Thyroid gland (tissue), 4 donors: ENCODE results near the gene PARD3. TPM values are rescaled to one million over a fixed set of nuclear protein-coding genes. Genes with fewer than 3 reads are reported as not detected.

ENCODE experiments used
- DNase-seq, 2 donors: peaks; one replicate each; pipeline ENCODE4 v3.0.0-alpha.2; 2019
- H3K27ac ChIP-seq, 3 donors: fragments of 200-600 bp; sonication (generic); 1 replicate in 2 of 3; 2 replicates in 1 of 3; pipeline ENCODE4 v1.5.1; 2016 to 2019; ENCODE audit warnings: mild to moderate bottlenecking in 1 of 3, moderate library complexity in 1 of 3
- H3K27me3 ChIP-seq: fragments of 200-600 bp; sonication (generic); one replicate; pipeline ENCODE4 v1.5.1; 2019
- H3K36me3 ChIP-seq, 2 donors: fragments of 200-600 bp; sonication (generic); one replicate each; pipeline ENCODE4 v1.5.1; 2016 to 2019
- H3K4me1 ChIP-seq, 2 donors: fragments of 200-600 bp; sonication (generic); one replicate each; pipeline ENCODE4 v1.5.1; 2017 to 2019
- H3K4me3 ChIP-seq, 3 donors: fragments of 200-600 bp; sonication (generic); replicated peaks in 1 of 3; 1 replicate in 2 of 3; 2 replicates in 1 of 3; pipeline ENCODE4 v1.5.1; 2016; ENCODE audit warnings: mild to moderate bottlenecking in 1 of 3
- H3K9me3 ChIP-seq: fragments of 200-600 bp; sonication (generic); one replicate; pipeline ENCODE4 v1.5.1; 2017
- POLR2A ChIP-seq, 2 donors: fragments of 450-650 bp; IDR thresholded peaks; one replicate each; pipeline ENCODE4 v1.6.1; 2017; ENCODE audit warnings: antibody characterized with exemption in 2 of 2, mild to moderate bottlenecking in 2 of 2, moderate library complexity in 1 of 2
- WGBS, 2 donors: methylation state at CpG; one replicate each; pipeline ENCODE4 v1.1.5; 2017; 5-methylcytosine and 5-hydroxymethylcytosine counted together
- intact Hi-C: fragments of 100-400 bp; cut with DNase I; formaldehyde crosslinking; loops from one replicate; pipeline ENCODE4 v1.15.1; 2023
- total RNA-seq, 4 donors: library from RNA; depleted of rRNA; stranded (reverse); fragments of >200 nt; gene quantifications; one replicate each; pipeline ENCODE4 v1.2.3, GENCODE V29; 2016
- TF ChIP-seq, protein P1 (sequence below), 6 experiments: fragments of 200-600 bp in 3 of 6; fragments of 450-650 bp in 3 of 6; sonication (generic) in 3 of 6; IDR thresholded peaks; one replicate each; pipeline ENCODE4 v1.5.1; 2016 to 2019; ENCODE audit warnings: antibody characterized with exemption in 6 of 6, mild to moderate bottlenecking in 2 of 6, inconsistent platforms in 1 of 6, moderate library complexity in 1 of 6

The PARD3 gene
- total RNA-seq, 4 donors from 2014 or later, result 48.6 to 88.4 (median 57.7) TPM

DNA sequence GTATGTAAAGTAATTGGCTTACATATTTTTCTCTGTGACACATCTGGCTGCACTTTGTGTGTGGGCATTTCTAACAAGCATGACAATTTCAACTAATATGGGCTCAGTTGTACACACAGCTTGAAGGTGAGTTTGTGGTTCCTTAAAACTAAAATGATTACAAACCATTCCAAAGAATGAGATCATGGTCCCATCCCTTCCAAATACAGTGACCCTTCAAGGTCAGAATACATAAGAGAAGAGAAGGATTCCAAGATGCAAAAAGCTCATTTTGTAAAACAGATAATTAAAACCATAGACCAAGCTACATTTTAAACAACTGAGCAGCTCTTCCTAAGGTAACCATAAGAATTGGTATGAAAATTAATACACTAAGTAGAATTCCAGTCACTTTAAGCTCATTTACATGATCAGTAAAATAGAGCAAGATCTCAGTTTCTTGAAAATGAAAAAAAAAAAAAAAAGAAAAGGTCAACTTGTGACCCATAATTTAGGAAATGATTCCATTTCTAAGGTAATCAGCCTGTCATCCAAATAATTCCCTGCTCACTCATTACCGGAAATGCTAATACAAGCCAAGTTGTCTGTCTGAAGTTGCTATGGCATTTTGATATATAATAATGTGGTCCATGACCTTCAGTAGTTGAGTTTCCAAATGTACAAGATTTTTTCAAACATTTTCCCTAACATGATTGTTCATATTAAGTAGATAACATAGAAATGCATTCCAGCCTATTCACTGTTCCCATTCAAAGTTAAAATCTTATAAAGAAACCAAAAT, 688.5 kb downstream of the PARD3 start:
- Histone ChIP-seq H3K9me3 (no peaks in the 10 kb centered on the region), H3K4me1 (peaks cover 9 to 16% of the 10 kb centered on the region in 2 donors), H3K36me3 (no peaks in the 10 kb centered on the region), H3K27ac (no peak overlapping the region), H3K4me3 (no peak overlapping the region), H3K27me3 (no peaks in the 10 kb centered on the region)
- no peak for DNase-seq
- intact Hi-C loops, result no loop called here
- TF ChIP-seq POLR2A (IDR thresholded peaks at IDR 0.05), result no peak
- TF ChIP-seq, protein P1, sequence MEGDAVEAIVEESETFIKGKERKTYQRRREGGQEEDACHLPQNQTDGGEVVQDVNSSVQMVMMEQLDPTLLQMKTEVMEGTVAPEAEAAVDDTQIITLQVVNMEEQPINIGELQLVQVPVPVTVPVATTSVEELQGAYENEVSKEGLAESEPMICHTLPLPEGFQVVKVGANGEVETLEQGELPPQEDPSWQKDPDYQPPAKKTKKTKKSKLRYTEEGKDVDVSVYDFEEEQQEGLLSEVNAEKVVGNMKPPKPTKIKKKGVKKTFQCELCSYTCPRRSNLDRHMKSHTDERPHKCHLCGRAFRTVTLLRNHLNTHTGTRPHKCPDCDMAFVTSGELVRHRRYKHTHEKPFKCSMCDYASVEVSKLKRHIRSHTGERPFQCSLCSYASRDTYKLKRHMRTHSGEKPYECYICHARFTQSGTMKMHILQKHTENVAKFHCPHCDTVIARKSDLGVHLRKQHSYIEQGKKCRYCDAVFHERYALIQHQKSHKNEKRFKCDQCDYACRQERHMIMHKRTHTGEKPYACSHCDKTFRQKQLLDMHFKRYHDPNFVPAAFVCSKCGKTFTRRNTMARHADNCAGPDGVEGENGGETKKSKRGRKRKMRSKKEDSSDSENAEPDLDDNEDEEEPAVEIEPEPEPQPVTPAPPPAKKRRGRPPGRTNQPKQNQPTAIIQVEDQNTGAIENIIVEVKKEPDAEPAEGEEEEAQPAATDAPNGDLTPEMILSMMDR (IDR thresholded peaks at IDR 0.05), result no peak
- 83 to 88% methylated on average over 1 of the region's 1 CpG for WGBS, 2 donors

DNA sequence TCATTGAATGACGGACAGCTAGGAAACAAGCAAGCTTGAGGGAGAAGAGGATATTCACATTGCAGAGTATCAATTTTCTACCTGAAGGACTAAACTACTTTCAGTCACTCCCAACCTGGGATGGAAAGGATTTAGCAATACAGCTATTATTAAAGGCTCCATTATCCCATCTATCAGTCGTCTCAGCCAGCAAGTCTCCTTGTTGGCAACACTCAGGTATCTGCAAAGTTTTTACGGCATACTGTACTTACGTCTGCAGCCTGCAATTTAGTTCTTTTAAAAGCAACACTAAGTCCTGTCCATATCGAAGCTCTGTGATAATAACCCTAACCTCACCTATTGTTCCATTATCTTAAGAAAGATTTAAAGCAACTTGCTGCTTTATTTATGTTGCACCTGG, 689.4 kb downstream of the PARD3 start:
- 65 to 68% methylated on average over 5 of the region's 5 CpGs for WGBS, 2 donors
- Histone ChIP-seq H3K9me3 (no peaks in the 10 kb centered on the region), H3K27me3 (no peaks in the 10 kb centered on the region), H3K4me1 (peaks cover 15 to 20% of the 10 kb centered on the region in 2 donors), H3K4me3 (no peak overlapping the region), H3K36me3 (no peaks in the 10 kb centered on the region), H3K27ac (no peak overlapping the region)
- TF ChIP-seq, protein P1 (IDR thresholded peaks at IDR 0.05), result no peak
- no peak for TF ChIP-seq POLR2A (IDR thresholded peaks at IDR 0.05)
- intact Hi-C loops, result no loop called here
- DNase-seq, result no peak

DNA sequence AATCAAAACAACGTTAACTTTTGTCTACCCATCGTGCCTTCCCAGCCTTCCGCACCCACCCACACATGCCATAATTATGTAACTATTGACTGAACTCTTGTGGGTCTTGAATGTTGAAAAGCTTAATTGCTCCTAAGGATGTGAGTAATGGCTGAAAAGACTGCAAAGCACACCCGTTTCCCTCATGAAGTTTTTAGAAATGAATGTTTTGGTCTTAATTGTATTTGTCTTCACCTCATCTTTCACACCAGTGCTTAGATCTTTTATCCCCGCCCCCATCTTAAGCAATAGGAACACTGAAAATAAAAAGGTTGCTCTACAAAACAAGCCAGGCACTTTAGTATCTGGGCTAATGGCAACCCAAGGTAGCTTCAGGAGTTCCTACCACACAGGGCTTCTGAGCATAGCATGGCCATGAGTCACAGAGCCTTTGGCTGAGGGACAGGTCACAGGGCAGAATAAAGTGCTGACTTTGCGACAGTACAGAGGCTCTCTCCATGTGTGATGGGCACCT, 690.5 kb downstream of the PARD3 start:
- intact Hi-C loops, result no loop called here
- no peaks in the 10 kb centered on the region for H3K9me3 ChIP-seq
- 81 to 84% methylated on average over 6 of the region's 6 CpGs for WGBS, 2 donors
- no peak overlapping the region for H3K27ac ChIP-seq
- H3K27me3 ChIP-seq, result no peaks in the 10 kb centered on the region
- H3K36me3 ChIP-seq, result no peaks in the 10 kb centered on the region
- H3K4me3 ChIP-seq, result no peak overlapping the region
- TF ChIP-seq, protein P1 (IDR thresholded peaks at IDR 0.05), result no peak
- TF ChIP-seq POLR2A (IDR thresholded peaks at IDR 0.05), result no peak
- peaks cover 15 to 20% of the 10 kb centered on the region in 2 donors for H3K4me1 ChIP-seq
- DNase-seq, result peak; percentile 56 to 70

DNA sequence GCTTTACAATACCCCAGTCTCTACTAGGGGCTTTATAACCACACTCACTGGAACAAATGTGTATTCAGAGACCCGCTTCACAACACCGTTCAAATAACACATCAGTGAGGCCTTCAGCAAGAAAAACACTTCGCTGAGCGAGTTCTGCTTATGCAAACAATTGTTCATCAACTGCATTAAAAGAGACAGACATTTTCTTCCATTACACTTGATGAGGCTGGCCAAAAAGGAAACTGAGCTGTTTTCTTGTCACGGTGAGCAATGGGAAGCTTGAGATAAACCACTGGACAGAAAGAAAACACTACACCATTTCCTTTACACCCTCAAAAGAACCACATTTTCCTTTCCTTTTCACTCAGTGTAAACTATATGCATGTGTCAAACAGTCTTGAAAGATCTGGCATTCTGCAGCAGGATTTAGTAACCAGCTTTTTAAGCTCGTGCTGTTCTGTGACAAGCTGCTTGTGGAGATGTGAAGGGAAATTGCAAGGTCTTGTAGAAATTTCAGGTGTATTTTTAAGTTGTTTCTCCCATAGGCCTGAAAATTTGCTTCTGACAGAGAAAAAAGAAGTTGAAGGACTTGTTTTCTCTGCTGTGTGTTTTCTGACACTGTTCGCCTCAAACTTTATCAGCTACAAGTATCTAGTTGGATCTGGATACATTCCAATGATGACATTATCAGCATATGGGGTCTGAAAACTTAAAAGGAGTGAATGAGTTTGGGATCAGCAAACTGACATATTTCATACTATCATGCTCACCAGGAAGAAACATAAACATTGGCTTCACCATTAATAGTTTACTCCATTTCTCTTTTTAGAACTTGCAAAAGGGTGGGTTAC, 693.1 kb downstream of the PARD3 start:
- Histone ChIP-seq H3K27ac (peak overlapping the region in 1 of 3 donors; percentile 27), H3K9me3 (no peaks in the 10 kb centered on the region), H3K4me3 (no peak overlapping the region), H3K36me3 (no peaks in the 10 kb centered on the region), H3K4me1 (peaks cover 20 to 27% of the 10 kb centered on the region in 2 donors), H3K27me3 (no peaks in the 10 kb centered on the region)
- WGBS, 2 donors, result 23 to 26% methylated on average over 7 of the region's 7 CpGs
- DNase-seq, result no peak
- intact Hi-C loops, result no loop called here
- TF ChIP-seq, protein P1 (IDR thresholded peaks at IDR 0.05), result no peak
- no peak for TF ChIP-seq POLR2A (IDR thresholded peaks at IDR 0.05)
